PFSK-1 (cell line): ENCODE measurements around the gene HTT.

Experiments used
- POLR2AphosphoS5 ChIP-seq: IDR thresholded peaks from 2 replicates; pipeline ENCODE4 v1.6.1; 2012; ENCODE audit warnings: low read depth, mild to moderate bottlenecking, control low read depth, low read length, moderate library complexity
- SIN3A ChIP-seq: IDR thresholded peaks from 2 replicates; pipeline ENCODE4 v1.6.1; 2012; ENCODE audit warnings: mild to moderate bottlenecking, low read length, moderate library complexity, borderline replicate concordance; ENCODE audit not compliant: insufficient read depth
- TAF1 ChIP-seq: IDR thresholded peaks from 2 replicates; pipeline ENCODE4 v1.6.1; 2012; ENCODE audit warnings: low read length, control low read depth, borderline replicate concordance; ENCODE audit not compliant: insufficient read depth
- TF ChIP-seq, protein P1 (sequence below), 2 experiments: IDR thresholded peaks; 2 replicates each; pipeline versions ENCODE4 v1.6.1 to v1.8.0; 2011 to 2012; ENCODE audit warnings: low read depth in 2 of 2, low read length in 2 of 2, control low read depth in 1 of 2, inconsistent platforms in 1 of 2, mild to moderate bottlenecking in 1 of 2, moderate library complexity in 1 of 2; ENCODE audit not compliant: insufficient read depth in 1 of 2

DNA sequence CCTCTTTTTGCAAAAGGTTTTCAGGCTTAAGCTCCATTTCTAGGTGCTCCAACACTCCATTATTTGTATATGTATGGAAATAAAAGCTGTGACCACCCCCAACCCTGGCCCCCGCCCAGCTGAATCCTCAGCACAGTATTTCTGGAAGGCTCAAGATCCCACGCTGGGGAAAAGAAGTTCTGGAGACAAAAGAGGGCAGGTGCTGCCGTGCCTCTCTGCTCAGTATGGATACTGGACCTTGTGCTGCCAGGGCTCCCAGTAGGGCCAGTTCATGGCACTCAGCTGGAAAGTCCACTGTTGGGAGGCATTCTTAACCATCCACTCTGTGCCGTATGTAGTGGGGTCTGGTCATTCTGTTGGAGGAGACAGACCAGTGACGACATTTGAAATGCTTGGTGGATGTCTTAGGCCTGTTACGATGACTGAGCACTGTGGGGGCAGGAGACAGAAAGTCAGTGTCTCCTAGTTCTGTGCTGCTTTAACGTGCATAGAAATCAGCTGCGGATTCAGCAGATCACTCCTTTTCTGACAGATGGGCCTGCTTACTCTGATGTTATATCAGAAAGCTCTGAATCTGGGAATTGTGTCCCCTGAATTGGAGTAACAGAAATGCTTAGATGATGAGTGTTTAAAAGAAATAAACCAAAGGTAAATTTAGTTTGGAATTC is 126.1 kb downstream of the HTT start:
- TF ChIP-seq, protein P1, sequence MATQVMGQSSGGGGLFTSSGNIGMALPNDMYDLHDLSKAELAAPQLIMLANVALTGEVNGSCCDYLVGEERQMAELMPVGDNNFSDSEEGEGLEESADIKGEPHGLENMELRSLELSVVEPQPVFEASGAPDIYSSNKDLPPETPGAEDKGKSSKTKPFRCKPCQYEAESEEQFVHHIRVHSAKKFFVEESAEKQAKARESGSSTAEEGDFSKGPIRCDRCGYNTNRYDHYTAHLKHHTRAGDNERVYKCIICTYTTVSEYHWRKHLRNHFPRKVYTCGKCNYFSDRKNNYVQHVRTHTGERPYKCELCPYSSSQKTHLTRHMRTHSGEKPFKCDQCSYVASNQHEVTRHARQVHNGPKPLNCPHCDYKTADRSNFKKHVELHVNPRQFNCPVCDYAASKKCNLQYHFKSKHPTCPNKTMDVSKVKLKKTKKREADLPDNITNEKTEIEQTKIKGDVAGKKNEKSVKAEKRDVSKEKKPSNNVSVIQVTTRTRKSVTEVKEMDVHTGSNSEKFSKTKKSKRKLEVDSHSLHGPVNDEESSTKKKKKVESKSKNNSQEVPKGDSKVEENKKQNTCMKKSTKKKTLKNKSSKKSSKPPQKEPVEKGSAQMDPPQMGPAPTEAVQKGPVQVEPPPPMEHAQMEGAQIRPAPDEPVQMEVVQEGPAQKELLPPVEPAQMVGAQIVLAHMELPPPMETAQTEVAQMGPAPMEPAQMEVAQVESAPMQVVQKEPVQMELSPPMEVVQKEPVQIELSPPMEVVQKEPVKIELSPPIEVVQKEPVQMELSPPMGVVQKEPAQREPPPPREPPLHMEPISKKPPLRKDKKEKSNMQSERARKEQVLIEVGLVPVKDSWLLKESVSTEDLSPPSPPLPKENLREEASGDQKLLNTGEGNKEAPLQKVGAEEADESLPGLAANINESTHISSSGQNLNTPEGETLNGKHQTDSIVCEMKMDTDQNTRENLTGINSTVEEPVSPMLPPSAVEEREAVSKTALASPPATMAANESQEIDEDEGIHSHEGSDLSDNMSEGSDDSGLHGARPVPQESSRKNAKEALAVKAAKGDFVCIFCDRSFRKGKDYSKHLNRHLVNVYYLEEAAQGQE (IDR thresholded peaks at IDR 0.05; ENCODE audit: insufficient read depth in 1 of 2, low read depth in 2 of 2, low read length in 2 of 2) = no peak
- TF ChIP-seq SIN3A = no peak
- no peak for TF ChIP-seq POLR2AphosphoS5
- no peak for TF ChIP-seq TAF1
